Measurements from ENCODE around the gene PPP2R2D.

- TF ChIP-seq CTCF (conservative IDR thresholded peaks at IDR 0.05; ENCODE audit: low read depth, low read length) (no peak), EZH2 (IDR thresholded peaks at IDR 0.05; ENCODE audit: low read length, unreplicated experiment) (no peak)
These were observed 47.7 kb downstream of the PPP2R2D start for GRCh38 chr10:131948501-131948900.

Data from PC-3 (cell line).